ENCODE results near the gene COL27A1.
"Not testable (repeated sequence)": the region's sequence is repeated elsewhere in the genome, so short reads cannot be mapped to it uniquely, and the experiment has no call there.

Gene COL27A1

DNA sequence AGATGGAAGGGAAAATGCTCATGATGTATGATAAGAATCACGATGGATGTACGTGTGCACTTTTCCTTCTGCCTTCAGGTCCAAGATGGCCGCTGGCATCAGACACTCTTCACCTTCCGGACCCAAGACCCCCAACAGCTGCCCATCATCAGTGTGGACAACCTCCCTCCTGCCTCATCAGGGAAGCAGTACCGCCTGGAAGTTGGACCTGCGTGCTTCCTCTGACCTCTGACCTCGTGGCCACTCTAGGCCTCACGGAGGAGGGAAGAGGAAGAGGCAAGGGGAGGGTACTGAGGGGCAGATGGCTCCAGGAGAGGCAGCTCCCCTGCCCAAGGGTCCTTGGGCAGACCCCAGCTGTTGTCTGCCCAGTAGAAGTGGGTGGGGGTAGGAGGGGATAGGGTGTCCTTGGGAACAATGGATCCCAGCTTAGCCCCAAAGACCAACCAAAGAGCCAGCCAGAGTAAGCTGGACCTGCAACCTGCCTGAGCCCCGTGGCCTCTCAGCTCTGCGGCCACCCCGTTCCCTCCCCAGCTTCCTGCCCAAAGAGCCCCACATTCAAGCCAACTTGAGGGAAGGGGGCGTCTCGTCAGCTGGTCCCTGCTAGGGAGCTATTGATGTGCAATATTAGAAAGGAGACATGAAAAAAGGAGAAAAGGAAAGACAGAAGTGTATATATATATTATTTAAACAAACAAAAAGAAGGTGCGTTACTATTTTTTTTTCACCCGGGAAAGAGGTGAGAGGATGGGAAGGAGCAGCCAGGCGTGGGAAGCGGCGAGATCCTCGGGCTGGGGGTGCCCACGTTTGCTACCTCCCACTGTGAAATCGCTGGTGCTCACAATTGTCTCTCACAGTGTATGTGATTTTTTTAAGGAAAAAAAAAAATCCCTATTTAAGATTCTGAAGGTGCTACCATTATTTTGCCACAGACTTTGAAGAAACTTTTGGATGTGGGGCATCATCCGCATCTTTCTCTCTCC is 155.4 kb downstream of the COL27A1 start:
- H3K36me3 ChIP-seq (ENCODE audit: insufficient read depth, low read length) = no peaks in the 10 kb centered on the region
- no peak overlapping the region for H3K9ac ChIP-seq (ENCODE audit: low read depth, low read length)
- no peaks in the 10 kb centered on the region for H3K9me3 ChIP-seq (ENCODE audit: control insufficient read depth, insufficient read depth, low read length)
- H3K4me1 ChIP-seq (ENCODE audit: insufficient read depth, low read length) = no peaks in the 10 kb centered on the region

DNA sequence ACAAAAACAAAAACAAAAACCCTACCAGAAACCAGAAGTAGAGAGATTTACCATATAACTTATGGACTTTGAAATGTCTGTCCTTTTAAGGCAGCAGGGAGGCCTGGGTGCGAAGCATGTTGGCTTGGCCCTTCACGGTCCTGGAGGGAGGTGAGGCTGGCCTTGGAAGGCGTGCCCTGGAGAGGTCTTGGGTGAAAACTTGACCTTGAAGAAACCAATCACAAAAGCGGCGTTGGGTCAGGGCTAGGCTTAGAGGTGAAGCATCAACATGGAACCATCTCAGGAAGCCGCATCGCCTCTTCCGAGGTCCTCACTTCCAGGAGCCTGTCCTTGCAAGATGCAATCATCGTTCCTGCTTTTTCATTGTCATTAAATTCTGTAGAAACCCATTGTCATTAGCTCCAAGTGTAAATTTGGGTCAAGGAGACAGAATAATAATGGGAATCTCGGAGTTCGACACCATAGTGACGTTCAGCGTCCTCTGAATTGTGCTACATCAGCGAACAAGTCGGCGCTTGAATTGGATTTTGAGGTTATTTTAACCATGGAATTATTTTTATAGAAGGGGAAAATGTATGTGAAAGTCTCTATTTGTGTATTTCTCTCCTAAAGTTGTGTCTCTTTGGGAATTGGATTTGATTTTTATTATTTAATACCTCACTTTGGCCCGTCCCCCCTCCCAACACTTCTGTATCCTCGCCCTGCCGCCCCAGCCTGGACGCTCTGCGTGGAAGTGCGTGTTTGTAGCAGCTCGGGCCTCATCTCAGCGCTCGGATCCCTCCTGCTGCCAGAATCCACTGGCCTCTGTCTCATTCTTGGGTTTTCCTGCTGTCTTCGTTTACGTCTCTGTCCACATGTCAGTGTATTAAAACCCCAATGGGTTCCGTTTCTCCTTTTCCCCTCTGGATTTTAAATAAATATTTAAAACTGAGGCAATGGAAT is 156.5 kb downstream of the COL27A1 start:
- no peak overlapping the region for H3K9ac ChIP-seq (ENCODE audit: low read depth, low read length)
- H3K4me1 ChIP-seq (ENCODE audit: insufficient read depth, low read length) = peaks cover 4% of the 10 kb centered on the region; the same call in 1 of the 2 replicates
- H3K9me3 ChIP-seq (ENCODE audit: control insufficient read depth, insufficient read depth, low read length) = no peaks in the 10 kb centered on the region
- H3K36me3 ChIP-seq (ENCODE audit: insufficient read depth, low read length) = no peaks in the 10 kb centered on the region

DNA sequence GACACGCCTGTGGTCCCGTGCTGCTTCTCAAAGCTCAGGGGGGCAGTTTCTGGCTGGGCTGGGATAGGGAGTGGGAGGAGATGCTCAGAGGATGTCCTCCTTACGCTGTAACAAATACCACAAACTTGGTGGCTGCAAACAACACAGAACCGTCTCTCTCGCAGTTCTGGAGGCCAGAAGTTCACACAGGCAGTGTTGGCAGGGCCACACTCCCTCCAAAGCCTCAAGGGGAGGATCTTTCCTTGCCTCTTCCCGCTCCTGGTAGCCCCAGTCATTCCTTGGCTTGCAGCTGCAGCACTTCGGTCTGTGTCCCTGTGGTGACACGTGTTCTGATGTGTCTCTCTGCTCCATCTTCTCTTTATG is 157.2 kb downstream of the COL27A1 start:
- H3K9me3 ChIP-seq (ENCODE audit: control insufficient read depth, insufficient read depth, low read length) = no peaks in the 10 kb centered on the region
- H3K4me1 ChIP-seq (ENCODE audit: insufficient read depth, low read length) = peaks cover 5% of the 10 kb centered on the region; the same call in 1 of the 2 replicates
- no peaks in the 10 kb centered on the region for H3K36me3 ChIP-seq (ENCODE audit: insufficient read depth, low read length)
- no peak overlapping the region for H3K9ac ChIP-seq (ENCODE audit: low read depth, low read length)

DNA sequence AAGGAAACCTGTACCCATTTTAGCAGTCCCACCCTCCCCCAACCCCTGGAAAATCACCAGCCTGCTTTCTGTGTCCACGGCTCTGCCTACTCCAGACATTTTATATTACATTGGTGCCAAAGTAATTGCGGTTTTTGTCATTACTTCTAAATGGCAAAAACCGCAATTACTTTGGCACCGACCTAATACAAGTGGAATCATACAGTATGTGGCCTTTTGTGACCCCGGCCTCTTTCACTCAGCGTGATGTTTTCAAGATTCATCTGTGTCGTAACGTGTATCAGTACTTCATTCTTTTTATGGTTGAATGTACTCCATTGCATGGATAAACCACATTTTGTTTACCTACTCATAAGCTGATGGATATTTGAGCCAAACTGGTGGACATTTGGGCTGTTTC is 157.8 kb downstream of the COL27A1 start:
- H3K9me3 ChIP-seq (ENCODE audit: control insufficient read depth, insufficient read depth, low read length) = no peaks in the 10 kb centered on the region
- H3K36me3 ChIP-seq (ENCODE audit: insufficient read depth, low read length) = no peaks in the 10 kb centered on the region
- H3K9ac ChIP-seq (ENCODE audit: low read depth, low read length) = no peak overlapping the region
- H3K4me1 ChIP-seq (ENCODE audit: insufficient read depth, low read length) = peaks cover 5% of the 10 kb centered on the region; the same call in 1 of the 2 replicates

DNA sequence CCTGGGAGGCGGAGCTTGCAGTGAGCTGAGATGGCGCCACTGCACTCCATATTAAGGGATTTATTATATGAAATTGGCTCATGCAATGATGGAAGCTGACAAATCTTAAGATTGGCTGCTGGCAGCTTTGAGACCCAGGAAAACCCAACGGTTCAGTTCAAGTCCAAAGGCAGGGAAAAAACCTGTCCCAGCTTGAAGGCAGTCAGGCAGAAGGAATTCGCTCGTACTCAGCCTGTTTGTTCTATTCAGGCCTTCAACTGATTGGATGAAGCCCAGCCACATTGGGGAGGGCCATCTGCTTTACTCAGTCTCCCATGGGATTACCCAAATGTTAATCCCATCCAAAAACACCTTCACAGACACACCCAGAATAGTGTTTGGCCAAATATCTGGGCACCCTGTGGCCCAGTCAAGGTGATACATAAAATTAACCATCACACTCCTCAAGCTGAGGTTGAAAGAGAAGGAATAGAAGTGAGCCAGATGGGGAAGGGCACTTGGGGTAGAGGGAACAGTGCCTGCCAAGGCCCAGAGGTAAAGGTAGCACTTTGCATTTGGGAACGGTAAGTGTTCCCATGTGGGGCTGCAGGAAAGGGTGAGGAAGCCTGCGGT is 159.0 kb downstream of the COL27A1 start:
- peaks cover 5% of the 10 kb centered on the region; the same call in 1 of the 2 replicates for H3K4me1 ChIP-seq (ENCODE audit: insufficient read depth, low read length)
- no peaks in the 10 kb centered on the region for H3K36me3 ChIP-seq (ENCODE audit: insufficient read depth, low read length)
- H3K9me3 ChIP-seq (ENCODE audit: control insufficient read depth, insufficient read depth, low read length) = no peaks in the 10 kb centered on the region
- H3K9ac ChIP-seq (ENCODE audit: low read depth, low read length) = no peak overlapping the region

DNA sequence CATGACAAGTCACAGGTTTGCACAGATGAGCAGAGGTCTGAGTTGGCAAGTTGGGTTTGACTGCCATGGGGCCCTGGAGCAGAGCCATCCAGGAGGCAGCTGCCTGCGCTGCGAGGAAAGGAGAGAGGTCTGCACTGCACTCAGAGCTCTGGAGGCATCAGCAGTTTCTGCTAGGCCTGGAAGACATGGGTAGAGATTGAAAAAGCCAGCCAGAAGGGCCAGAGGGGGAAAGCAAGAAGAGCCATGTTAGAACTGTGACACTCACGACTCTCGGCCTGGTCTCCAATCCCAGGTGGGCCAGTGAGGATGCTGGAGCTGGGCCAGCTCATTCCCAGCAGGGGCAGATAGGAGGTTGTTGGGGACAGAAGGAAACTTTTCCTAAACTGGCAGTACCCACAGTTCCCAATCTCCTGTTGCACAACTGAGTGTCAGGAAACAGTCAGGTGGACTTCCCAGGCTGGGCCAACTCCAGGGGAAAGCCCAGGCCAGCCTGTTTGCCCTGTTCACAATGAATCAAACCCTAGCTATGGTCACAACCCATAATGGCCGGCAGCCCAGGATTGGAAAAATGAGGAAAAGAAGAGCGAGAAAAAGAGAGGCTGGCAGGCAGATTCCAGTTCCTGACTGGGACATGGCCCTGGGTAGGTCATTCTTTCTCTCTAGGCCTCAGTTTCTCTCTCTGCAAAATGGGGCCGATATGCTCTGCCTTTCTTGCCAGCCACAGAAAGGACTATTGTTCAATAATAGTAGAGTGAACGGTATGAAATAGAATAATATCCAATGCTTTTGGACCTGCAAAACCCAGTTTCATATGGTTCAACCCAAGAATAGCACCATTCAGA is 159.8 kb downstream of the COL27A1 start:
- Histone ChIP-seq H3K4me1 (ENCODE audit: insufficient read depth, low read length) (peaks cover 5% of the 10 kb centered on the region; the same call in 1 of the 2 replicates), H3K36me3 (ENCODE audit: insufficient read depth, low read length) (no peaks in the 10 kb centered on the region), H3K9me3 (ENCODE audit: control insufficient read depth, insufficient read depth, low read length) (no peaks in the 10 kb centered on the region), H3K9ac (ENCODE audit: low read depth, low read length) (no peak overlapping the region)

DNA sequence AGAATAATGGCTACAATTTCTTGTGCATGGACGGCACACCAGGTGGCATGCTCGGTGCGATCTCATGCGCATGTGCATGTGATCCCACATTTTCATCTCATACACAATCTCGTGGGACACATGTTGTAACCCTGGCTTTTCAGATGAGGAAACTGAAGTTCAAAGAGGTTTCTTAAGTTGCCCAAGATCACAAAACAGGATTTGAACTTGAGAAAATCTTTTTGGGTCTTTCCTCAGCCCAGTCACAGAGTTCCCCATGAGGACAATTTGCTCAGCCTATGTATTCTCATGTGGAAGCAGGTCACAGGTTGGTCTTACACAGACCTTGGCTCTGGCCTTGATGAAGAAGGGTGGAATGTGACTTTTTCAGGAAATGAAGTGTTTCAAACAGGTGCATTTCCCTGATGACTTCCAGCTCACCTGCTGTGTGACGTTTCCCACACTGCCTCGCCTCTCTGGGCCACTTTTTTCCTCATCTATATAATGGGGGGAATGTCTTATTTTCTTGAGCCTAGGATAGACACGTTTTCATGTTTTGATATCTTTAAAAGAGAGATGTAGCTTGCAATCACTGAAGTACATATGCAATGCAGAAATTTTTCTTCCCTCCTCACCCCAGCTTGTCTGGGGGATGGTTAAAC is 160.5 kb downstream of the COL27A1 start:
- no peaks in the 10 kb centered on the region for H3K9me3 ChIP-seq (ENCODE audit: control insufficient read depth, insufficient read depth, low read length)
- no peak overlapping the region for H3K9ac ChIP-seq (ENCODE audit: low read depth, low read length)
- H3K36me3 ChIP-seq (ENCODE audit: insufficient read depth, low read length) = no peaks in the 10 kb centered on the region
- peaks cover 5% of the 10 kb centered on the region; the same call in 1 of the 2 replicates for H3K4me1 ChIP-seq (ENCODE audit: insufficient read depth, low read length)

DNA sequence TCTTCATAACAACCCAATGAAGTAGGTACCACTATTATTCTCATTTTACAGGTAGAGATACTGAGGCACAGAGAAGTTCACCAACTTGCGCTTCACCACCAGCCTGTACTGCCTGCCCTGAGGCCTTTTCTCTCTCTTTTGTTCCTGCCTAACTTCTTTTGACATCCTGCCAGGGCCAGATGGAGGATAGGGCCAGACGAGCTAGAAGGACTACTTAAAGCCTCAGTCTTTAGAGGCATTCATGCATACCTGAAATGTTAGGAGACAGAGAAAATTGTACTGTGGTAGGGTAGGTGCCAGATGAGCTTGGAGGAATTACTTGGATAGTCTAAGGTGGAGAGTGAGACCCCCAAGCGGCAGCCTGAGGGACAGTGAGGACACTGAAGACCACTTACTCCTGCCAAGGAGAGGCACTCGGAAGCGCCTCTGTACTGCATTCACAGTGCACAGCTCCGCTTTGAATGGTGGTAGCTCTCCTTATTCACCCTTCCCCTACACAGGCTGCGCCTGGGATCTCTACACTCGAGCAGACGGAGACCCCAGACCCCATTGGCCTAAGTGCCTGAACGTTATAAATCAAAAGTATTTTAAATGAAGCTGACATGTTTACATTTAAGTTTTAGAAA is 161.4 kb downstream of the COL27A1 start:
- peaks cover 5% of the 10 kb centered on the region; the same call in 1 of the 2 replicates for H3K4me1 ChIP-seq (ENCODE audit: insufficient read depth, low read length)
- no peak overlapping the region for H3K9ac ChIP-seq (ENCODE audit: low read depth, low read length)
- no peaks in the 10 kb centered on the region for H3K36me3 ChIP-seq (ENCODE audit: insufficient read depth, low read length)
- H3K9me3 ChIP-seq (ENCODE audit: control insufficient read depth, insufficient read depth, low read length) = no peaks in the 10 kb centered on the region

DNA sequence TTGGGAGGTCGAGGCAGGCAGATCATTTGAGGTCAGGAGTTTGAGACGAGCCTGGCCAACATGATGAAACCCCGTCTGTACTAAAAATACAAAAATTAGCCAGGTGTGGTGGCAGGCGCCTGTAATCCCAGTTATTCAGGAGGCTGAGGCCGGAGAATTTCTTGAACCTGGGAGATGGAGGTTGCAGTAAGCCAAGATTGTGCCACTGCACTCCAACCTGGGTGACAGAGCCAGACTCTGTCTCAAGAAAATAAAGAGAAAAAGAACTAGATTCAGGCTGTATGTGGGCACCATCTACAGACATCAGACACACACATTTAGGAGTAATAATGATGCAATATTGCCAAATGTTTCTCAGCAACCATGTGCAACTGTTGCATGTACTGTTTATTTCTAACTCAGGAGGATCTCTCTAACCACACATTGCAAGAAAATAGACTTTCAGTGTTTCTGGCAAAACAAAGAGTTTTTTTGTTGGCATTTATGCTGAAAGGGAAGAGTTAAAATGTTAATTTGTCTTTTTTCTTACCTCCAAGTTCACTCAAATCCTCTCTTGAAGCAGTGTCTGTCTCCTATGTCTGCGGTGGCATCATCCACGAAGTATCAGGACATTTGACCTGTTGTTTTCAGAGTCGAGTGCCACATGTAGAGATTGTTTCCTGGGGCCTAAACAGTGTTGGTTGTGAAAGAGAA is 162.5 kb downstream of the COL27A1 start:
- peaks cover 5% of the 10 kb centered on the region; the same call in 1 of the 2 replicates for H3K4me1 ChIP-seq (ENCODE audit: insufficient read depth, low read length)
- no peaks in the 10 kb centered on the region for H3K9me3 ChIP-seq (ENCODE audit: control insufficient read depth, insufficient read depth, low read length)
- H3K9ac ChIP-seq (ENCODE audit: low read depth, low read length) = no peak overlapping the region
- no peaks in the 10 kb centered on the region for H3K36me3 ChIP-seq (ENCODE audit: insufficient read depth, low read length)

DNA sequence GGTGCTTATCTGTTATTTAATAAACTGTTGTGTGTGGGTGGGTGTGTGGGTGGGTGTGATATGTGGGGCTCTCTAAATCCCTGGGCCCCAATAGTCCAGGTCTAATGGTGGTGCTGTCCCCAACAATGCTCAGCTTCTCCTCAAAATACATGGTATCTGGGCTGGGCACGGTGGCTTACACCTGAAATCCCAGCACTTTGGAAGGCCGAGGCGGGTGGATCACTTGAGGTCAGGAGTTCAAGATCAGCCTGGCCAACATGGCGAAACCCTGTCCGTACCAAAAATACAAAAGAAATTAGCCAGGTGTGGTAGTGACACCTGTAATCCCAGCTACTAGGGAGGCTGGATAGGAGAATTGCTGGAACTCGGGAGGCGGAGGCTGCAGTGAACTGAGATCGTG is 163.1 kb downstream of the COL27A1 start:
- Histone ChIP-seq H3K36me3 (ENCODE audit: insufficient read depth, low read length) (no peaks in the 10 kb centered on the region), H3K9ac (ENCODE audit: low read depth, low read length) (no peak overlapping the region), H3K9me3 (ENCODE audit: control insufficient read depth, insufficient read depth, low read length) (no peaks in the 10 kb centered on the region)

DNA sequence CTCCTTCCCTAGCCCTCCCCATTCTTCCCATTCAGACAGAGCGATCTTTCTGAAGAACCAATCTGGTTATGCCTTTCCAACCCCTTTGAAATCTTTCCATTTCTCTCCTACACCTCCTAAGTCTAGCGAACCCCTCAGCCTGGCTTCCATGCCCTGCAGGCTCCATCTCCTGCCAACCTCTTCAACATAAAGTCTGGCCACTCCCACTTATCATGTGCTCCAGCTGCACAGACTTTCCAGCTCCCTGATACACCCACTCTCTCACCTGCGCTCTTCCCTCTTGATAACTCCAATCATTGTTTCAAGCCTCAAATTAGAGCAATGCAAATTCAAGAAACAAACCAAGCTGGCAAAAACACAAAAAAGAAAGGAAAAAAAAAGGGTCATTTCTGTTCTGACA is 163.8 kb downstream of the COL27A1 start:
- Histone ChIP-seq H3K9me3 (ENCODE audit: control insufficient read depth, insufficient read depth, low read length) (no peaks in the 10 kb centered on the region), H3K9ac (ENCODE audit: low read depth, low read length) (no peak overlapping the region), H3K4me1 (ENCODE audit: insufficient read depth, low read length) (peaks cover 5% of the 10 kb centered on the region; the same call in 1 of the 2 replicates), H3K36me3 (ENCODE audit: insufficient read depth, low read length) (no peaks in the 10 kb centered on the region)

More for the DNA sequence above, 163.1 kb downstream of the COL27A1 start:
- H3K4me1 ChIP-seq (ENCODE audit: insufficient read depth, low read length) = peaks cover 5% of the 10 kb centered on the region; the same call in 1 of the 2 replicates

DNA sequence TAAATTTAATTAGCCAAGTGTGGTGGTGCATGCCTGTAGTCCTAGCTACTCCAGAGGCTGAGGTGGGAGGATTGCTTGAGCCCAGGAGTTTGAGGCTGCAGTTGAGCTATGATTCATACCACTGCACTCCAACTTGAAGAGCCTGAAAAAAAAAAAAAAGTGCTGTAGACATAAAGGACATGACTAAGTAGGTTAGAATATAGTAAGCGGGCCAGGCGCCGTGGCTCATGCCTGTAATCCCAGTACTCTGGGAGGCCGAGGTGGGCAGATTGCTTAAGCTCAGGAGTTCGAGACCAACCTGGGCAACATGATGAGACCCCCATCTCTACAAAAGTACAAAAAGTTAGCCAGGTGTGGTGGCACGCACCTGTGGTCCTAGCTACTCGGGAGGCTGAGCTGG is 165.4 kb downstream of the COL27A1 start:
- H3K9ac ChIP-seq (ENCODE audit: low read depth, low read length); H3K4me1 ChIP-seq (ENCODE audit: insufficient read depth, low read length); H3K9me3 ChIP-seq (ENCODE audit: control insufficient read depth, insufficient read depth, low read length); H3K36me3 ChIP-seq (ENCODE audit: insufficient read depth, low read length): not testable (repeated sequence)

Measured in ES-I3 (cell line).